Hematopoietic multipotent progenitor cell treated with erythropoietin and hydrocortisone succinate and interleukin-3 and kit ligand, for 17 days (in vitro differentiated cells): ENCODE results near the gene MT1HL1.

ENCODE experiments used
- DNase-seq: peaks from one replicate; pipeline ENCODE4 v3.0.0-alpha.2; 2015; ENCODE audit warnings: low spot score

The MT1HL1 gene

DNA sequence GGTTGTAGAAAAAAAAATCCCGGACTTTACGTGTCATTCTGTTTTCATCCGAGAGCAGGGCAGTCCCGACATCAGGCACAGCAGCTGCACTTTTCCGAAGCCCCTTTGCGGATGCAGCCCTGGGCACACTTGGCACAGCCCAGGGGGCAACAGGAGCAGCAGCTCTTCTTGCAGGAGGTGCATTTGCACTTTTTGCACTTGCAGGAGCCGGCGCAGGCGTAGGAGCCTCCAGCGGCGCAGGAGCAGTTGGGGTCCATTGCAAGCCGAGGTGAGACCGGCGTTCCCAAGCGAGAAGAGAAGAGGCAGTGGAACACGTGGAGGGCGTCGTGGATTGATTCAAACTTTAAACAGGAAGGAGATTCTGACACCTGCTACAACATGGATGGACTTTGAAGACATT is at the start of gene MT1HL1:
MT1HL1 (minus strand) TSS at position 326 of the 400 bp plus-strand sequence; CDS start at position 257, 69 bp downstream.
- no peak for DNase-seq

DNA sequence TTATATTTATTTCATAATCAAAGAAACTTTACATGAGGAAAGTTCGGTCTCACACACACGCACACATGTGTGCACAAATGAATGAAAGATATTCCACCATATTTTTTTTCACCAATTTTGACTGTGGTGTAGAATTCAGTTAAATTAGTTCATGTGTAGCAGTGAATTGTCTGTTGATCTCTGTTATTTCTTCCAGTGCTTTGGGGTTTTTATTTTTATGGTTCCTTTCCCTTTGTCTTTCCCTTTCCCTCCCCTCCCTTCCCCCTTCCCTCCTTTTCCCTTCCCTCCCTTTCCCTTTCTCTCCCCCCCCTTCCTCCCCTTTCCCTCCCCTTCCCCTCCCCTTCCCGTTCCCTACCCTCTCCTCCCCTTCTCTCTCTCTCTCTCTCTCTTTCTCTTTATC is 46.7 kb upstream of the MT1HL1 start:
- no peak for DNase-seq

DNA sequence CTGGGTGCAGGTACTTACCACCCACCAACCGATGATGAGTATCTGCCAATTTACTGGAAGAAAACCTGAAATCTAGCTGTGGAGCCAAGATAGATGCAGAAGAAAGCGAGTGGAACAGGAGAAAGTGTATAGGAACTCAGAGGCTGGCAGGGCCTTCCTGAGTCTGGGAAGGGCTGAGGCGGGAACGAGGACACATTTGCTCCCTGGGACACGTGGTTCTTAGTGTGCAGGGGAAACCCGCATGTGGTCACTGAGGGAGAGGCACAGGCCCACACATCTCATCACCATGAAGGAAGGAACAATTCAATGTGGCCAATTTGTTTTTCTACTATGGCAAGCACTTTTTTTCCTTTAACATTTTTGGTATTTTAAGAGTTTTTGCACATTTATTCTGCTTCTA is 45.9 kb upstream of the MT1HL1 start:
- no peak for DNase-seq

DNA sequence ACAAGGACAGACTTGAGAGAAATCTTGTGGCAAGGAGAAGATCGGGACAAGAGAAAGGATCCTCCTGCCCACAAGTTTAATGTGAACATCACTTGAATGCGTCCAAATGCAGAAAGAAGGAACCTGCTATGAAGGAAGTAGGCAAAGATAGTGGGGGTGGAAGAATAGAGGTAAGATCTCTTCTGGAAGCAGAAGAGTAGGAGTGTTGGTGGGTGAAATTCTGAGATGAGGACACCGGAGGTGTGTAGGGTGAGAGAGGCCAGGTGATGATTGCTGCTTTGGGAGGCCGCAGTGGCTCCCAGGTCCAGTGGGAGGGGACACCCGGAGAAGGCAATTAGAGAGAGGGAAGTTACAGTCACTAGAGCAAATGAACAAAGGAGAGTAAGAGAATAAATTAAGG is 44.6 kb upstream of the MT1HL1 start:
- DNase-seq = no peak

DNA sequence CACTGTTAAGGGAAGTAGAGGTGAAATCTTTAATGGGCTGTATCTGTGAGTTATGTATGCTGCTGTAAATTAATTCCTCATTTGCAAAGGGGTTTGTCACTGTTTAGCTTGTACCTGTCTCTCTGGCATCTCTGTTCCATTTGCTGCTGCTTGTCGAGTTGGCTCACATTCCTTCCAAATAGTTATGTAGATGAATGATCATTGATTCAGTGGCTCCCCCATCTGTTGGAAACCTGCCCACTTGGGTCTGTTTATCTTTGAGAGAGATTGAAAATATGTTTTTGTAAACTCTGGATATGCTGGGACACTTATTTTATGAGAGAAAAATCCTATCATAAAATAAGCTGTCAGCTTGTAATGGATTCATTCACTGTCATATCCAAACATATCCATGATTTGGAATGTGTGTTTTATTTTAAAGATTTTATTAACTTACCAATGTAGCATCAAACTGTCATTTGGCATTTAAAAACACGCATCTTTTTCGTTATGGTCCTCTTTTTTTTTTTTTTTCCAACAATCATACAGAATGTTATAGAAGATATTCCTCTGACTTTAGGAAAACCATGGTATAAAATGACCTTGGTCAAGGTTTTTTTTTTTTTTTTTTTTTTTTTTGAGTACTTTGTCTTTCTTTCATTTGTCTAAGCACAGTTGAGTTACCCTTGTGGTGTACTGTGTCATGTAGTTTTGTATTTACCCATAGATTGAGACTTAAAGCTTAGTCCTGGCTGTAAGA is 41.2 kb upstream of the MT1HL1 start:
- no peak for DNase-seq

DNA sequence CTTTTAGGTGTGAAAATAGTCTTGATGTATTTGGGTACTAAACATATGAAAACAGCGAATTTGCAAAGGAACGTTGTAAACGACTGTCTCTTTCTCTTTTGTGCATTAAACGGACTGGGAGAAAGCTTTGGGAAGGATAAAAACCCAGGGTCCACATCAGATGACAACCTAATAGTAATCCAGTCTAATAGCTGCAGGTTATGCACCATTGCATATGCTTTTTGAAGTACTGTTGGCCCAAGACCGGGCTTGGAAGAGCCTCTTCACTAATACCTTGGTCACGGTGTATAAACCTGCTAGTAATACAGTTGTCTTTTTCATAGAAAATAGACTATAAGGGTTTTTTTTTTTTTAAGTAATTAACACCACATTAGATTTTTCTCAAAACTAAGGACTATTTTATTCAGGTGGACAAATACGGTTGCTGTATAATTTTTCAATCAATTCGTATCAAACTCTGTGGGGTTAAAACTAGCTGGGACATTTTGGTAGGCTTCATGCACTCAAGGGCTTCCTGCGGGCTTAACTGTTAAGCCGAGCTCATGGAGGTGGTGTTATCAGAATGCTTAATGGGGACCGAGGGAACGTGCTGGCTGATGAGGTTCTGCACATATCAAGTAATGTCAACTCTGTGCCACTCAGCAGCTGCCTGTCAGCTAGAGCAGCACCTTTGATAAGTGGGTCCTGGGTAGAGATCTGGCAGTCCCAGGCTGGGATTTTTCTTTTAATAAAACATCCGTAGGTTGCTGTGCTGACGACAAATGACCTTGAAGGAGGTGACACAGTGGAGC is 39.8 kb upstream of the MT1HL1 start:
- DNase-seq = no peak

DNA sequence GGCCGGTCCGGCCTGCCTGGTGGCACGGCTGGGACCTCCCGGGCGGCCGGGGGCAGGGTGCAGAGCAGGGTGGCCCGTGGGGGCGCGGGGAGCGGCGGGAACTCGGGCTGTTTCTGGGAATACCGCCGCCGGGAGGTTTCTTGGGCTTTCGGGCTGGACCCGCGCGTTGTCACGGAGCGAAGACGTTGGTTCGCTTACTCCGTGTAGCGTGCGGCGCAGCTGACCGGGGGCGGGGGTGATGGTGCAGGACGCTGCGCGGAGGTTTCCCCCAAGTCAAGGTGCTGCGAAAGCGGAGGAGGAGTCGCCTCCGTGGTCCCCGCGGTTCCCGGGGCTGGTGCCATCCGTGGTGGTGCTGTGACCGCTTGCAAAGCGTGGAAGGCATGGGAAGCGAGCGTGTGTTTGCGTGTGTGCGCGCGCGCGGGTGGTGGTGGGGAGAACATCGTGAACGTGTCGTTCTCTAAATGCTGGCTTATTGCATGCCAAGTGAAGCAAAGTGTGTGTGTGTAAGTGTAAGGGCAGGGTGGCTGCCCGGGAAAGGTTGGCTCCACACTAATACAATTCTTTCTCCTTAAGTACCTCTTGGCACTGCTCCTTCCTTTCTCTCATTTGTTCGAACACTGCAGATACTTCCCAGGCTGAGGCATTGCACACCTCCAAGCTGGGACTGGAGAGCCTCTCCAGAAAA is 38.8 kb upstream of the MT1HL1 start:
- no peak for DNase-seq

DNA sequence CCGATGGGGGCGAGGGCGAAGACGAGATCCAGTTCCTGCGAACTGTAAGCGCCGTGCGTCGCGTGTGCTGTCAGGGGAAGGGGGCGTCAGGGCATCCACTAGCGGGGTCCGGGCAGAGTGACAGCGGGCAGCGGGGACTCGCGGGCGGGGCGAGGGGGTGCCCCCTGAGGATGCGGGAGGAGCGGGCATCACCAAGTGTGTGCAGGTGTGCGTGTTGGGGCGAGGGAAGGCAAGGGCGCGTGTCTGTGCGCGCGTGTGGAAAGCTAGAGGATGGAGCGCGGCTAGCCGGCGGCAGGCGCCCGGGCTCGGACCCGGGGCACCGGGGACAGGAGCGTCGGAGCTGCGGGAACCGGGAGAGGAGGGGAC is 38.3 kb upstream of the MT1HL1 start:
- no peak for DNase-seq

DNA sequence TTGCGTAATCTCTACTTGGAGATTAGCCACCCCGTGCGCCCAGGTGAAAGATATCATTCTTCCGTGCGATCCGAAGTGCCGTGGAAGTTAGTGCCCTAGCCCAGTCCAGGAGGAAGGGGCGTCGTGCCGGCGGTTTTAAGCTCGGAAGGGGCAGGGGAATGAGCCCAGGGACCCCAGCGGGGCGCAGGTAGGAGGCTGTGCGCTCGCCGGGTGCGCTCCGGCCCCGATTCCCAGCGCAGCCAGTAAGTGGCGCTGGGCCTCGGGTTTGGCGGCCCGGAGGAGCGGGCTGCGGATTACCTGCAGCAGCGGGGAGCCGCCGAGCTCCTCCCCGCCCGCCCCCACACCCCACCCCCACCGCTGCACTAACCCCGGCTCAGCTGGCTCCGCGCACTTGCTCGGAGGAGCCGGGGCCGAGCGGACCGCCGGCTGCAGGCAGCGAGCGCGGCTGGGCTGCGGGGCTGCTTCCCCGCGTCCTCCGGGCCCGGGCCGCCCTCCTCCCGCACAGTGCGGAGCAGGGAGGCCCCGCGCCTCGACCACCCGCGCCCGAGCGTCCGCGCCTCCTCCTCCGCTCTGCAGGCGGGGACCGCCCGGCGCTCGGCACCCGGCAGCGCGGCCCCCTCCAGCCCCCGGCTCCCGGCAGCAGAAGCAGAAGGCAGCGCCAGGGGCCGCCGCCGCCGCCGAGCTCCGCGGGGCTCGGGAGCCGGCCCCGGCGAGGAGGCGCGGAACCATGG is 37.7 kb upstream of the MT1HL1 start, which contains the start of gene RYR2:
RYR2 (plus strand) TSS at position 390 of the 731 bp plus-strand sequence; CDS start at position 728, 338 bp downstream.
- no peak for DNase-seq

DNA sequence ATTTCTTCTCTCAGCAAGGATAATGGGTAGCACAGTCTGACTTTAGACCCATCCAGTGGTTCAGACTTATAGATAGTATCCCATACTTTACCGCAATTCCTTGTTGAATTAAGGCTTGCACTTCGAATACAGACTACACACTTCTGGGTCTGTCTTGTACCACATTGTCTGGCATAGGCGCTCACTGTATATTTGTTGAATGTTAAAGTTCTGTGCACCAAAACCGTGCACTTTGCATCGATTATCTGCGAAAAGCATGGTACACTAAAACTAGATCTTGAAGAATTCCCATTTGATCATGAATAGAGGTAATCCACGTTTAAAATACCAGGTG is 37.2 kb upstream of the MT1HL1 start:
- DNase-seq = no peak

DNA sequence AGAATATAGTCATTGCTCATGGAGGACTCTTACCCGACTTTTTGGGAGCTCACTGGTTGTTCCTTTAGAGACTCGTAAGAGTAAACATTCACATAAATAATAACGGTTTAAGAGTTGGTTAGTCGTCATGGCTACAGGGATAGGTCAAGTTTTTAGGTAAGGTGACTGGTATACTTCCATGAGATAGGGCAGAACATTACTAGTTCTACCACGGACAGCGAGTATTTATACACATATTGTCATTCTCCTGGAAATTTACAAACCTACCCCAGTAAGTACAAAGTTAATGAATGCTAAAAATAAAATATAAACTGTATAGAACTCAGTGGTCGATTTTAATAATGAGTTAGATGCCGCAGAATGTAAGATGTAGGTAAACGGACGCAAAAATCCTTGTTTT is 36.6 kb upstream of the MT1HL1 start:
- DNase-seq = no peak

DNA sequence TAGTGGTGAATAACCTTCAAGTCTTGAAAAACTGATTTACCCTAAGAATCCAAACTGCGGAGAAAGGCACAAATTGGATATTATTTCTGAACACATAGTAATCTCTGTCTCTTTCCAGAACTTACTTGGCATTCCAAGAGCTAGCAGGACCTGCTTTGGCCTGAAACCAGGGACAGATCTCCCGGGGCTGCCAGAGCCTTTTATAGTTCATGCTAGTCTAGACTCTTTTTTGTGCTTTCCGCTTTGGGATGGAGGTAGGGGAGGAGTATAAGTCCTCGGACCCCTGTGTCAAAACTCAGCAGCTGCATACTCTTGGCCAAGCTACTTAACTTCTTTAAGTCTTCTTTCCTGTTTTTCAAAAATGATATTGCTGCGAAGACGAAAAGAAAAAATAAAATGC is 34.0 kb upstream of the MT1HL1 start:
- no peak for DNase-seq

DNA sequence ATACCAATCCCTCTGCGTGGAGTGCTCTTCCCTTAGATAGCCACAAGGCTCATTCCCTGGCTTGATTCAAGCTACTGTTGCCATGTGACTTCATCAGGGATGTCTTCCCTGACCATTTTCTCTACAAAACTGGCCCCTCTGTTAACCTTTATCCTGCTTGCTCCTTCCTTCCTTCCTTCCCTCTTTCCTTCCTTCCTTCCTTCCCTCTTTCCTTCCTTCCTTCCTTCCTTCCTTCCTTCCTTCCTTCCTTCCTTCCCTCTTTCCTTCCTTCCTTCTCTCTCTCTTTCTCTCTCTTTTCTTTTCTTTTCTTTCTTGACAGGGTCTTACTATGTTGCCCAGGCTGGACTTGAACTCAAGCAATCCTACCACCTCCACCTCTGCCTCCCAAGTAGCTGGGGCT is 31.5 kb upstream of the MT1HL1 start:
- DNase-seq = no peak

DNA sequence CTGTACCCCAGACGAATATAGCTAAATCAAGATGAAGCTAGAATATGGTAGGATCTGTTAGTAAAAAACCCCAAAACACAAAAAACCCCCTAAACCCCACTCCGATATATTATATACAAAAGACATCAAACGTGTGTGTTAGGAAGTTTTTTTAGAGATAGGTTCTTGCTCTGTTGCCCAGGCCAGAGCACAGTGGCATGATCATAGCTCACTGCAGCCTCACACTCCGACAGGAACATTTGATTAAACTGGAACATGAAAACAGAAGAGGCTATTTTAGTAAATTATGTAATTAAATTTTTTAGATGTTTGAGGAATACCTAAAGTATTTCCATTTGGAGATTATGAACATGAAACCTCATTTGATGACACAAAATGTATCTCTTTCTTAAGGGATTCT is 29.6 kb upstream of the MT1HL1 start:
- DNase-seq = no peak

DNA sequence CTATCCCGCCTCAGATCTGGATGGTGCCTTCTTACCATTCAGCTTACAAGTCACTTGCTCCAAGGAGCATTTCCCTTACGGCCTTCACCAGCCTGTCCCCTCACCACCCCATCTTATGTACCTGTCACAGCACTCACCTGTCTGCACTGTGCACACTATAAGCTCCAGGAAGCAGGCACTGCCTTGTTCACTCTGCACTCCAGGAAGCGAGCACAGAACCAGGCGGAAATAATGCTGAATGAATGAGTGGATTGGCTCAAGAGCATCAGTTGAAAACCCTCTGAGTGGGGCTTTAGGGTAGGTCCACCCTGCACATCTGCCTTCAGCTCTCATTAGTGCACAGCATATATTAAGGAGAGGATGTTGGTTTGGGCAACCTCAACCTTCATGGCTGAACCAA is 28.8 kb upstream of the MT1HL1 start:
- no peak for DNase-seq

DNA sequence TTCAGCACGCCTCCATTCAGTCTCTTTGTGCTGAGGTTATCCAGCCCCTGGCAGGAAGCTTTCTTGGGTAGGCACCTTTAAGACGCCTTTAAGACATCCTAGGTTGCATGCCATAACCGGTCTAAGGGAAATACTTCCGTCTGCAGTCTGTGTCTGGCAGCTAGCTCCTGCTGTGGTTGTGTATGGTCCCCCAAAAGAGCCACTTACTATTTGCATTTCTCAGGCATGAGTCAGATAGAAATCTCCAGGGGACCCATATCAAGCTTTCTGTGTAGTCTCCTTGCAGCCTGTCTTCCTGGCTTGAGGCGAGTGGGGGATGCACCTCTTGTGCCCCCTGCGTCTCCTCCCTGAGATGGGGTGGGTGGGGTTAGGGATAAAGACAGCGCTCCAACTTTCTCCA is 27.8 kb upstream of the MT1HL1 start:
- no peak for DNase-seq

DNA sequence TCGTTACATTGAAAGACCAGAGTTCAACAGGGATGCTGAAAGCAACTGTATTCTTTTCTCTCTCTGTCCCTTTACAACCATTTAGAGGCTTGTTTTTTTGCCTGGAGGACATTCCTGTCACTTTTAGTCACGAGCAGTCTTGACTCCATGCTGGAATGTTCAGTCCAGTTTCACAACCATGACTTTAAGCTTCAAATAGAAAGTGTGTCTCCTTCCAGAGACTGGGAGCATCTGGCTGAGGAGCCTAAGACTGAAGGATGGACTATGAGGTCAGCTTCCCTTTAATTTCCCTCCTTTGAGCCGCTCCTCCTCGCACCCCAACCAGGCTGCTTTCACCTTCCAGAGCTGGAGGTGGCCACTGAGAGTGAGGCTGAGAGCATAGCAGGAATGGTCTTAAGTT is 27.2 kb upstream of the MT1HL1 start:
- no peak for DNase-seq

DNA sequence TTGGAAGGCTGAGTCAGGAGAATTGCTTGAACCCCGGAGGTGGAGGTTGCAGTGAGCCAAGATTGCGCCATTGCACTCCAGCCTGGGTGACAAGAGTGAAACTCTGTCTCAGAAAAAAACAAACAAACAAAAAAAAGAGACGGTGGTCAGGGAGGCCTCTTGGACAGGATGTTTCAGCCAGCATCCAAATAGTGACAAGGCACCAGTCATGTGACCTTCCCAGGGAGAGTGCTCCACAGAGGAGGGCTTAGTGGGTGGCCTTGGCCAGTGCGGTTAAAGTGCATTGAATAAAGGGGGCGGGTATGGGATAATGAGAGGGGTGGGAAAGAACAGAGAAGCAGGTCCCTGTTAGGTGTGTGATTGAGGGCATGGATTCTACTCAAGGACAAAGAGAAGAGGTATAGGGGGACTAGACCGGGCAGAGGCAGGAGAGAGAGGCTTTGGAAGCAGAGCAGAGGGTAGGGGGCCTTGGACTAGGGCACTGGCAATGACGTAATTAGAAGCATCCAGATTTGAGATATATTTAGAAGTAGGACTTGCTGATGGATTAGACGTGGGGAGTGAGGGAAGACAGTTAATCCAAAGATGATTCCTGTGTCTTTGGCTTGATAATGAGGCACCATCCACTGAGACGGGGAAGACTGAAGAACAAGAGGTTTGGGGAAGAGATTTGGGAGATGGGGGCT is 25.8 kb upstream of the MT1HL1 start:
- no peak for DNase-seq

DNA sequence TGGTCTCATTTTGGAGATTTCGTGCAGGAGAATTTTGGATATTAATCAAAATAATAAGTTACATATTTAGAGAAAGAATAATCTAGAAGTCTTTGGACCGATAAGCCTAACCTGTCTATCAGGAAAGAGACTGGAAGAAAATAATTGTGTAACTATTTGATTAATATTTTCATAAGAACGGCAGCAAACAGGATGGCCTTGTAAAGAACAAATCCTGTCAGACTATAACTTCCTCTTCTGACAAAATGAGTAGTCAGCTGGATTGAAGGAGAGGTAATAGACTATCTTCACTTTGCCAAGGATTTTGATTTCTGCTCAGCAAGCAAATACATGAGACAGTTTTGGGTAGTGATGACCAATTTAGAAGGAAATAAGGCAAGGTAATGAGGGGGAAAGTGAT is 25.0 kb upstream of the MT1HL1 start:
- DNase-seq = no peak

DNA sequence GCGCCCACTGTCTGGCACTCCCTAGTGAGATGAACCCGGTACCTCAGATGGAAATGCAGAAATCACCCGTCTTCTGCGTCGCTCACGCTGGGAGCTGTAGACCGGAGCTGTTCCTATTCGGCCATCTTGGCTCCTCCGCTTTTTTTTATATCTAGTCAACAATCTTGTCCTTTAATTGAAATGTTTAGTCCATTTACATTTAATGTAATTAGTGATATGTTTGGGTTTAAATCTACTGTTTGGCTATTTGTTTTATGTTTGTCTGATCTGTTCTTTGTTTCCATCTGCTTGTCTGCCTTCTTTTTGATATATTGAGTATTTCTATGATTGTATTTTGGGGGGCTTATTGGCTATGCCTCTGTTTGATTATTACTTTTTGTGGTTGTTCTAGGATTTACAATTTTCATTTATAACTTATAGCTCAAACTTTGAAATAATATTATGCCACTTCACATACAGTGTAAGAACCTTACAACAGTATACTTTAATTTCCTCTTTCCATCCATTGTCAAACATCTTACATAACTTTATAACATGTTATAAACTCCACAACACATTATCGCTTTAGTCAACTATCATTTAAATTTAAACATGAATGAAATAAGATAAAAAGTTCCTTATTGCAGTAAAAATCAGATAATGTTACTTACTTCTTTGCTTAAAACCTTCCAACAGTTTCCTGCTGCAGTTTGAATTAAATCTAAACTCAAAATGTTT is 21.3 kb upstream of the MT1HL1 start:
- no peak for DNase-seq

DNA sequence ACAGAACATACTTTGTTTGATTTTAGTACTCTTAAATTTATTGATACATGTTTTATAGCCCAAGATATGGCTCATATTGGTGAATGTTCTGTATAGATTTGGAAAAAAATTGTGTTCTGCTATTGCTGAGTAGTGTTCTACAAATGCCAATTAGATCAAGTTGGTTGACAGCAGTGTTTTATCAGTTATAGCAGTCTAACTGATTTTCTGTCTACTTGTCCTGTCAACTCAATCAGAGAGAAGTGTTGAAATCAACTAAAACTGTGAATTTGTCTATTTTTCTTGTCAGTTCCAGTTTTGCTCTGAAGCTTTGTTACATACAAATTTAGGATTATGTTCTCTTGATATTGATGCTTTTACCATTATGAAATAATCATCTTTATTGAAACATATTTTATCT is 14.7 kb upstream of the MT1HL1 start:
- DNase-seq = no peak
